ENCODE data around the gene ASPSCR1.

Gene ASPSCR1, protein sequence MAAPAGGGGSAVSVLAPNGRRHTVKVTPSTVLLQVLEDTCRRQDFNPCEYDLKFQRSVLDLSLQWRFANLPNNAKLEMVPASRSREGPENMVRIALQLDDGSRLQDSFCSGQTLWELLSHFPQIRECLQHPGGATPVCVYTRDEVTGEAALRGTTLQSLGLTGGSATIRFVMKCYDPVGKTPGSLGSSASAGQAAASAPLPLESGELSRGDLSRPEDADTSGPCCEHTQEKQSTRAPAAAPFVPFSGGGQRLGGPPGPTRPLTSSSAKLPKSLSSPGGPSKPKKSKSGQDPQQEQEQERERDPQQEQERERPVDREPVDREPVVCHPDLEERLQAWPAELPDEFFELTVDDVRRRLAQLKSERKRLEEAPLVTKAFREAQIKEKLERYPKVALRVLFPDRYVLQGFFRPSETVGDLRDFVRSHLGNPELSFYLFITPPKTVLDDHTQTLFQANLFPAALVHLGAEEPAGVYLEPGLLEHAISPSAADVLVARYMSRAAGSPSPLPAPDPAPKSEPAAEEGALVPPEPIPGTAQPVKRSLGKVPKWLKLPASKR

DNA sequence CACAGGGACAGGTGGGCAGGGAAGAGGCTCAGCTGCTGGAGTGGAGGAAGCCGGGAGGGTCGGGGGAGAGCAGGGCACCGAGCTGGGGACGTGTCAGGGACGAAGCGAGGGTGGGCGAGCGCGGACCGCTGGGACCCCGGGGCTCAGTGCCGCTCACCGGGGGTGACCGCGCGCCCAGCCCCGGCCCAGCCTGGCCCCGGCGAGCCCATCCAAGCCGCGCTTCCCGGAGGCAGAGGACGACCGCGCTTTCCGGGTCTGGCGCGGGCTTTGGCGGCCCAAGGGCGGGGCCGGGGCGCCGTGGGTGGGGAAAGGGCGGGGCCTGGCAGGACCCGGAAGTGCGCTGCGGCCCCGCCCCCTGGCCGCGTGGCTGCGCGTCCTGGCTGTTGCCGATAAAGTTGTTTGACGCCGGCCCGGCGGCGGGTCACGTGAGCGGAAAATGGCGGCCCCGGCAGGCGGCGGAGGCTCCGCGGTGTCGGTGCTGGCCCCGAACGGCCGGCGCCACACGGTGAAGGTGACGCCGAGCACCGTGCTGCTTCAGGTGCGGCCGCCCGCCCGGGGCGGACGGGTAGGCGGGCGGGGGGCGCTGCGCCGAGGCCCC, at the start of gene ASPSCR1:
ASPSCR1 (plus strand) TSS at position 419 of the 598 bp plus-strand sequence; CDS start at position 437, 18 bp downstream.
- peak; percentile 80 for FAIRE-seq
- DNase-seq (ENCODE audit: insufficient read length, low spot score), result peak; percentile 90

DNA sequence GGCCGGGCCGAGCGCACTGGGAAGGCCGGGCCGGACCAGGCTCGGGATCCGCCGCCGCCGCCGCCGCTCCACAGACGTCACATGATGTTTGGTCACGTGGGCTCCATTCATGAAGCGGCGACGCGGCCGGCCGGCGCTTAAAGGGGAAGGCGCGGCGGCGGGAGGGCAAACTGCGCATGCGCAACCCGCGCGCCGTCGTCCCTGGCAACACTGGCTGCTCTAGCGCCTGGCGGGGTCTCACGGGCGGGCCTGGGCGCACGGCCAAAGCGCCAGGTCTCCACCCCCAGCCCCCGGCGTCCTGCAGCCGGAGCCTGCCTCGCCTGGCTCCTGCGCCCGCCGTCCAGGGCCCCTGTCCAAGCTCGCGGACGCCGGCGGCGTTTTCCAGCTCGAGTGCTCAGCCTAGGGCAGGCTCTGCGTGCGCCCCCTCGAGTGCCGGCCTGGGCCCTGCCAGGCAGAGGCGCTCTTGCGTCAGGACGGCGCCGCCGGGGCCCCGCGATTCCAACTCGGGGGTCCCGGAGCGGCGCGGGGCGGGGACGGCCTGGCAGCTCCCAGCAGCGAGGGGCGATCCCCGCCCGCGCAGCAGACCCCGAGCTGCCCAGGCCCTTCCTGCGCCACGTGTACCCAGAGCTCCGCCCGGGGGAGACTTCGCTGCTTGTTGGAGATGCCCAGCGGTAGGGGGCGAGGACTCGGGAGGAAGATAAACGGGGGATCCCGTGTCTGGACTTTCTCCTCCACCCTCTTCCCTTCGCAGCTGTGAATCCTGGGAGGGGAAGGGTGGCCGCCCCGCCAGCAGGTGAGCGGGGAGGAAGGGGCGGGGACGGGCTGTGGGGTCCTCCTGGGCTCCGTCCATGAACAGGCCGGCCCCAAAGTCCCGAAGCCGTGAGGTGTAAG, 49.5 kb upstream of the ASPSCR1 start, which contains the start of gene MAFG:
MAFG (minus strand) TSS at position 83 of the 891 bp plus-strand sequence. CDS start 4,550 bp downstream, outside the sequence.
- FAIRE-seq (peak; percentile 83), DNase-seq (ENCODE audit: insufficient read length, low spot score) (peak; percentile 100)

GRCh38 chr17:81928544-81929252, 48.7 kb upstream of the ASPSCR1 start:
- FAIRE-seq (peak; percentile 33), DNase-seq (ENCODE audit: insufficient read length, low spot score) (no peak)

DNA sequence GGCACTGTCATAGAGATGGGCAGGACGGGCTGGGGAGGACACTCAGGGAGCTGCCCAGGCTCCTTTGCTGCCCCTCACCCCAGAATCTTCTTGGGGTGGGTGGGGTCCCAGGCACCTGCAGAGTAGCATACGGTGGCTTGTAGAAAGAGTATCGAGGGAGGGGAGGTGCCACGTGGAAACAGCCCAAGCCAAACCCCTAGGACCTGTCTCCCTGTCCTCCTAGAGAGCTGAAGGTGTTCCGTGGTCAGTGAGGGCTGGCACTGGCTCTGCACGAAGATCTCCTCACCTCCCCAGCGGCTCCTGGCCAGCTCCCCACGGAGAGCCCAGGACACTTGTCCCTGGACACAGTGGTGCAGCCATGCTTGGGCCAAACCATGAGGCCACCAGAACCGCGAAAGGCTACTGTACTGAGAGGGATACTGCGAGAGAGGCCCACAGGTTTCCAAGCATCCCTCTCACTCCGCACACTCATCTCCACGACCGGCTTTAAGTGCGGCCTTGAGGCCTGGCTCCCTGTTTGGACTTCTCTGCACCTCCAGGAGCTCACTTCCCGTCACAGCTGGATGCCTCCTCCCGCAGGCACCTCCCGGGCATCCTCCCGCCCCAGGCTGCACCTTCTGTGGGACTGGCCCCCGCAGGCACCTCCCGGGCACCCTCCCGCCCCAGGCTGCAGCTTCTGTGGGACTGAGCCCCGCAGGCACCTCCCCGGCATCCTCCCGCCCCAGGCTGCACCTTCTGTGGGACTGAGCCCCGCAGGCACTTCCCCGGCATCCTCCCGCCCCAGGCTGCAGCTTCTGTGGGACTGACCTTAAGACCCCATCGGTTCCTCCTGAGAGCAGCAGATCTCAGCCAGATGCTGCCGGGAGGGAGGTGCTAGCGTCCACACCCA, 47.9 kb upstream of the ASPSCR1 start:
- no peak for FAIRE-seq
- DNase-seq (ENCODE audit: insufficient read length, low spot score), result no peak

- FAIRE-seq (no peak), DNase-seq (ENCODE audit: insufficient read length, low spot score) (no peak)
Observed at GRCh38 chr17:81930142-81931125, 47.0 kb upstream of the ASPSCR1 start.

- FAIRE-seq, result no peak
- DNase-seq (ENCODE audit: insufficient read length, low spot score), result no peak
Observed at GRCh38 chr17:81931189-81931556, 46.3 kb upstream of the ASPSCR1 start.

DNA sequence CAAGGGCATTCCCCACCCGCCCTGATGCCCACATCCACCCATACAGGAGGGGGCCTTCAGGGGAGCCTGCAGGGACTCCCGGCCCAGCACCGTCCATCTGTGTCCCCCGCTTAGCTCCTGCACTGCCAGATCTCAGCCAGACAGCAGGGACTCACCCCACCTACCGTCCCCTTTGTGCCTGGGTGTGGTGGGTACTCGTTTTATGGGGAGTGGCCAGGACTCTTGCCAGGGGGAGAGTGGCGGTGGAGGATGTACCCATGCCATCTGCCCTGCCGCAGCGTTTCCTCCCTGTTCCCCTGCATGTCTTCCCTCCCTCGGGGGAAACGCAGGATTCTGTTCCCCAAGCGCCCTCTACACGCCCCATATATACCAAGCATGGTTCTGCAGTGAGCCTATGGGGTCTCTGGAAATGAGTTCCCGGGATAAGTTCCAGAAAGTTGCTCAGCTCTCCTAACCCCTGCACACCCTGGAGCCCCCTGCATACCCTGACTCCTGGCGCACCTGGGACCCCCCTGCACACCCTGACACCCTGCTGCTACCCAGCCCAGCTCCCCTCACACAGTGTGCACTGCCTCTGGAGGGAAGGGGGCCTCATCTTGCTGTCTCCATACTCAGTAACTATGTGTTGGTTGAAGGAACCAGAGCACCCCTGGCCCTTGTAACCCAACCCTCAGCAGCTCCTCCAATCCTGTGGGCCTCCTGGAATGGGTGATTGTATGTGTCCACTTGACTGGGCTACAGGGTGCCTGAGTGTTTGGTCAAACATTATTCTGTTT, 45.7 kb upstream of the ASPSCR1 start:
- DNase-seq (ENCODE audit: insufficient read length, low spot score) (no peak), FAIRE-seq (no peak)

DNA sequence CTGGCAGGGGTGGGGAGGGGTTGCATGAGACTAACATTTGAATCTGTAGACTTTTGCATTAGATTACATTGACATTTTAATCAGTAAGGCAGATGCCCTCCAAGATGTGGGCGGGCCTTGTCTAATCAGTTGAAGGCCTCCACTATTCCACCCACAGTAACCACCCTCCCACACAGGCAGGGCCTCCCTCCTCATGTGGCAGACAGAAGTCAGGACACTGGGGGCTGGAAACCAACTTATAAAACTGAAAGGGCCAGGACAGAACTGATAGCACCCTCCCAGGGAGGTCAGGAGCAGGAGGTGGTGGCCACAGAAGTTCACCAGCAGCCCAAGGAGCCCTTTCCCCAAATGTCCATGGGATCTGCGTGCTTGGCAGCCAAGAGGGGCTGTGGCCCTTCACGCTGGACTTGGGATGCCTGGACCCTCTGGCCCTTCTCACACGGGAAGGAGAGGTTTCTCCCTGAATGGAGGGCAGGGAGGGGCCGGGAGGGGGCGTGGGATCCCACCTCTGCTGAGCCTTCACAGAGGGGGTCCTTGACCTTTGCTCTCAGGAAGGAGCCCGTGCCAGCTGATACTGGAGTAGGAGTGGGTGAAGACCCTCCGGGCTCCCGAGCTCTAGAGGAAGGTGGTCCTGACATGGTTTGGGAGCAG, 45.0 kb upstream of the ASPSCR1 start:
- FAIRE-seq, result no peak
- DNase-seq (ENCODE audit: insufficient read length, low spot score), result no peak

GRCh38 chr17:81933178-81933699, 44.2 kb upstream of the ASPSCR1 start:
- FAIRE-seq (no peak), DNase-seq (ENCODE audit: insufficient read length, low spot score) (no peak)

DNA sequence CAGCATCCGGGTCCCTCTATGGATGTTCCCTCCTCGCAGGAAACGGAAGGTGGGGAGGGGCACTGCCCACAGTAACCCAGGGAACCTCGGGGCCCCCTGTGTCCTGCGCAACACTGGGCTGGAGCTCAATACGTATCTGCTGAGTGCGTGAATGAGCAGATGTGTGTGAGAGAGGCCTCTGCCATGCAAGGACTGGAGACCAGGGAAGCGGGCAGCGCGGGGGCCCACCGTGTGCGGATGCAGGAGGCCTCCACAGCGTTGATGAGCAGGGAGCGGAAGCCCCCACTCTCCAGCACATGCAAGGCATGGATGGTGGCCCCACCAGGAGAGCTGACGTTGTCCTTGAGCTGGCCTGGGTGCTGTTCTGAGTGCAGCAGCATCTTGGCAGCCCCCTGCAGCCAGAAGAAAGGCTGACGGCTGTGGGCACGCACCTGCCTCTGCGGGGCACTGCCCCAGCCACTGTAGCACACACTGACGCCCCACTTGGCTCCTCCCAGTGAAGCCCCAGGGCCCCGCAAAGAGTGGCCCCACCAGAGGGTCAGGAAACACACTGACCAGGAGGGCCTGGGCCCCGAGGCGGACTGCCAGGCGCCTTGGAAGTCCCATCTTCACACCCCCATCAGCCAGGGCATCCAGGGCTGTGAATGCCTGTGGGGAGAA, 43.2 kb upstream of the ASPSCR1 start:
- FAIRE-seq, result no peak
- DNase-seq (ENCODE audit: insufficient read length, low spot score), result no peak

GRCh38 chr17:81934850-81935708, 42.4 kb upstream of the ASPSCR1 start:
- DNase-seq (ENCODE audit: insufficient read length, low spot score) (no peak), FAIRE-seq (no peak)

GRCh38 chr17:81935709-81936084, 41.7 kb upstream of the ASPSCR1 start:
- no peak for DNase-seq (ENCODE audit: insufficient read length, low spot score)
- FAIRE-seq, result no peak

DNA sequence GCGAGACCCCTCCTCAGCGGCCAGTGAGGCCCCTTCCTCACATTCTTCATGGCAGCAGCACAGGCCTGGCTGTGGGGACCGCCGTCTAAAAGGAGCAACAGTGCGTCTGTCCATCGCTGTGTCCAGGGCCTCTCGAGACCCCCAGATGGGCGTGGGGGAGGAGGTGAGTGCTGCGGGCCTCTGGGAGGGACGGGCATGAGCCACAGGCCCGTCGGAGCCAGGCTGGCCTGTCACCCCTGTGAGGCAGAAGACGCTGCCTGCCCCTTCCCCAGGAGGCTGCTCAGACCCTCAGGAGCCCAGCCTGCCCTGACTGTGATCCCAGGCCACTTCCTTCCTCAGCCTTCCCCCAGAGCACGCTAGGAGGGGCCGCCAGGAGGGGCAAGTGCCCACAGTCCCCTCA, 38.2 kb upstream of the ASPSCR1 start:
- no peak for DNase-seq (ENCODE audit: insufficient read length, low spot score)
- FAIRE-seq, result no peak

DNA sequence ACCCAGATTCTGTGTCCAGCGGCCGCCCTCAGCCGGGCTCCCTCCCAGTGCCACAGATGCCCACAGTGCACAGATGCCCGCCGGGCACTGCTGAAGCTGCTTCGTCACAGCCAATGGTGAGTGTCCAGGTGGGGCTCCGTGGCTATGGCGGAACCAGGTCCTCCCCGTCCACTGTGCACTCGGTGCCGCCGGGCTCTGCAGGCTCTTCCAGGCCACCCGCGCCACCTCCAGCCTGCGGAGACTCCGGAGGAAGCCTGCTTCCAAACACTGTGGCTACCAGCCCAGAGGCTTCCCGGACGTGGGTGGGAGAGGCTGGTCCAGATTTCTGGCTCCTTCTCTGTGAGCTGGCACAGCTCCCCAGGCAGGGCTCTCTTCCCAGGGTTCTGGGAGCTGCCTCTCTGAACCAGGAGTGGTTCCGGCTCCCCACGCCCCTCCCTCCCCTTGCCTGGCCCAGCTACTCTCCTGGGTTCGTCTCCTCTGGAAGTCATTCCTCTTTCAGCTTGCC, 37.5 kb upstream of the ASPSCR1 start:
- FAIRE-seq, result no peak

More for the DNA sequence above, 37.5 kb upstream of the ASPSCR1 start:
- DNase-seq (ENCODE audit: insufficient read length, low spot score), result no peak
